Neural progenitor cell (in vitro differentiated cells): ENCODE measurements around the gene ZNF319.

ENCODE experiments used
- CTCF ChIP-seq: fragments of 200-600 bp; sonication (generic); IDR thresholded peaks from 2 replicates; pipeline ENCODE4 v1.5.1; 2017; ENCODE audit warnings: antibody characterized with exemption, mild to moderate bottlenecking
- EZH2 ChIP-seq: fragments of 200-600 bp; sonication (generic); IDR thresholded peaks from 2 replicates; pipeline ENCODE4 v1.6.1; 2017; ENCODE audit warnings: antibody characterized with exemption, mild to moderate bottlenecking, moderate library complexity
- EZH2phosphoT487 ChIP-seq: fragments of 200-600 bp; sonication (generic); IDR thresholded peaks from 2 replicates; pipeline ENCODE4 v1.6.1; 2017; ENCODE audit warnings: antibody characterized with exemption

- TF ChIP-seq CTCF (peak; percentile 32), EZH2 (no peak), EZH2phosphoT487 (no peak)
These were observed 54.7 kb downstream of the ZNF319 start for GRCh38 chr16:57945740-57946138.
